NCI-H2107 treated with DMSO at 0.1 percent for 48 hours (cell line): Measurements from ENCODE around the gene SLC9C1.

ENCODE experiments used
- DNase-seq: peaks from one replicate; lab custom pipeline; 2025; ENCODE audit not compliant: unreplicated experiment; lab: John Stamatoyannopoulos, UW

SLC9C1 gene

DNA sequence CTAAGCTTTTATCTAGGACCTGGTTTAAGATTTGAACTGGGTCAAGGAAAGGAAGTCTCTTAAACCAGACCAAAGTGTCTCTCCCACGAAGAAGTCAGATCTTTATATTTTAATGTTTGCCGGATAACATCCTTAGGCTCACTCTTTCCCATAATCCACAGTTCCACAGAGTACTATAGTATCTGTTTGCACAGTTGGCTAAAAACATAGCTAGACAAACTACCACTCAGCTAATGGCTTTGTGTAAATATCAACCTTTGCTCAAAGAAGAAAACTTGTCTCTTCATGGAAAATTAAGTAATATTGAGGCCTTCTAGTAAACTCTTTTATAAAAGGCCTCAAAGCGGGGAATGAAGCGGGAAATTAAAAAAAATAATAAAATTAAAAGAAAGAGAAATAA lies 13.5 kb upstream of the SLC9C1 start:
- DNase-seq = no peak

DNA sequence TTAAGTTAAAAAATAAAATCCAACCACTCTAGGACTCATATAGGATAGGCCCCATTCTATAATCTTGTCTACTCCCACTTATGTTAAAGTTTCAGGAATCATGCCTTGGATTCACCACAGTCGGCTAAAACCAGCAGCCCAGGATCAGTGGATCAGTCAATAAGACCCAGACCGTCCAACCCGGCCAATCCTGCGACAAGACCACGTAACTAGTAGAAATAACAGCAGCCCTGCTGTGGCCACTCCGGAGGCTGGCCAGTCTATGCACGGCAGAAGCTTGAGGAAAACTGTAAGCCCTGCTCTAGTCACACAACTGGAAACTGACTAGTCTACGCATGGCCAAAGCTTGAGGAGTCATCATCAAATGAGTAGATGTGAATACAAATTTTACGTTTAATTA lies 12.8 kb upstream of the SLC9C1 start:
- DNase-seq = no peak

DNA sequence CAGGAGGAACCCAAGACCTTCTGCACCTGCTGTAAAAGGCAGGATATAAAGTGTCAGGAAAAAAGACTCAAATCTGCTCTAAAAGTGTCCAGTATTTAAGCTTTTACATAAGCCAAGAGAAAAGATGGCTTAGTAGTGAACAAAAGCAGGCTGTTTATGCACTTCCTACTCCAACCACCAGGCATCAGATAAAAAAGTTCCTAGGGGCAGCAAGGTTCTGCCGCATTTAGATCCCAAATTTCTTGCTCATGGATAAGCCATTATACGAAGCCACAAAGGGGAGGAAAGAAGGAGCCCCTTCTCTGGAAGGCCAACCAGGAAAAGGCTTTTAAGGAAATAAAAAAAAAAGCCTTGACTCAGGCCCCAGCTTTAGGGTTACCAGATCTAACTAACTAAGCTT lies 10.6 kb upstream of the SLC9C1 start:
- no peak for DNase-seq

DNA sequence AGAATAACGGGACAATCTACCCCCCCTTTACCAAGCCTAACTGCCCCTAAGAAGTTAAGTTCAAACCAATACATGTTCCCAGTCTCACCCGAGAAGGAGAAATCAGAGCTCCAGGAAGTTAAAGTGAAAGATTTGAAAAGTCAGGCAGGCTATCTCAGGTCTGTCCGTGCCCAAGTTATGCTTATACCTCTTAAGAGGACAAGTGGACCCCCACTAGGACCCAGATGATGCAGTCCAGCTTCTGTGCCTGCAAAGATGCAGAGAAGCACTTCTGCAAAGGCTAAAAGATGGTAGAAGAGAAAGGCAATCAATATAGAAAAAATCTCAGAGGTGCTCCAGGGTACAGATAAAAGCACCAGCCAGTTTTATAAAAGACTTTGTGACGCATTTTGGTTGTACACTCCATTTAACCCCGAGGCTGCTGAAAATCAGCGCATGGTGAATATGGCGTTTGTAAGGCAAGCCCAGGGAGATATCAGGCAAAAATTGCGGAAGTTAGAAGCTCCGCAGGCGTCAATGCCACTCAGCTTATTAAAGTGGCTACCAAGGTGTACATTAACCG lies 9.8 kb upstream of the SLC9C1 start:
- no peak for DNase-seq

DNA sequence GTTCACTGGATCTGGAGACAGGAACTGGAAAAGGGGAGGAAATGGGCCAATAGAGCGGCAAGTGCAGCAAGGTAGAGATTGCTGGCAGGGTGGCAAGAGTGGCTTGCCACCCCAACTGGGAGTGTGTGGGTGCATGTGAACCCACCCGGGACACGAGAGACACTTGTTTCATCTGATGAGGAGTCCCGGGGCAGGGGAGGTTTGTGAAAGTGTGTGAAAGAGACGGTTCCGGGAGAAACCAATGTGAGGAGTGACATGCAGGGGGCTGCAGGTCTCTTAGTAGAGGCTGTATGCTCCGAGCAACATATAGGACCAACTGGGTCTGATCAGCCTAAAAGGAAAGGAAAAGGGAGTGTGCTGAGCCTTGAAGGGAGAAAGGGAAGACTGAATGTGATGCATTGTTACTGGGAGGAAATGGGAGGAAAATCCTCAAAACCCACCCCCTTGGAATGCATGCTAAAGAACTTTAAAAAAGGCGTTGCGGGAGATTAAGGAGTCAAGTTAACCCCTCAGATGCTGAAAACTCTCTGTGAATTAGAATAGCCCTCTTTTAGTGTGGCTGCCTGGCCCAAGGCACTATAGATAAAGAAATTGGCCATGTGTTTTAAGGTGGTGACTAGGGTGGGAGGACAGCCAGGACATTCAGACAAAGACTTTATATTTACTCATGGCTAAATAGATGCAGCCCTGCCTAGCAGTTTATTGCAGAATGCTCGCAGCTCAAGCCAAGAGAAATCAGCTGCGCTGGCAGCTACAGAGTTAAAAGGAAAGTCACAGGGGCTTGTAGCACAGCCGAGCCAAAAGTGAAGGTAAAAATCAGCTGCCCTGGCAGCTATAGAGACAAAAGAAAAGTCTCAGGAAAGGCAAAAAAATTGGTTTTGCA lies 9.1 kb upstream of the SLC9C1 start:
- DNase-seq = no peak

DNA sequence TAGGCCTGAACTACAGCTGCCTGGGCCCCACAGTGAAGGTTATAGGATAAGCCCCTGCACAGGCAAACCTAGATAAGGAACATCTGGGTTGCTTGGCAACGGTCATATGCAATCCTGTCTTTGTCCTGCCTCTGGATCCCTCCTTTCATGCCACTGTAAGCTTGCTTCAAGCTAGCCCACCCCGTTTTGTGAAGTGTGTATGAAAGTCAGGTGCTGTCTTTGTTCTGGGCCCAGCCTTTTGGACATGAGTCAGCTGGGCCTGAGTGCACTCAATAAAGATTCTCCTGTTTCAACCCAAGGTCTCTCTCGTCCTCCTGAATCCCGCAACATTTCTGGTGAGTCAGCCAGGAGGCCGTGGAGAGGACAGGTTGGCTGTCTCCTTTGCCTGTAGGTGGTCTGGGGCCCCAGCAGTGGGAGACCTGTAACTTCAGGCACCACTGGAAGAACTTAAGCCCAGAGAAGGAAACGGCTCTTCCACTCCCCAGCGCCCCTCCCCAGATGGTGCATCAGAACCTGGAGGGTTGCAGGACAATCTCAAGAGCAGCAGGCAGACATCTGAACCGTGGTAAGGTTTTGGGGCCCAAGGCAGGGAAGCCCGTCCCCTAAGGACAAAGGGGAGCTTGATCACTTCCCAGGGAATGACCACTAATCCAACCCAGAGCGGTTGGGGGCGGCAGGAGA lies 8.3 kb upstream of the SLC9C1 start:
- no peak for DNase-seq

DNA sequence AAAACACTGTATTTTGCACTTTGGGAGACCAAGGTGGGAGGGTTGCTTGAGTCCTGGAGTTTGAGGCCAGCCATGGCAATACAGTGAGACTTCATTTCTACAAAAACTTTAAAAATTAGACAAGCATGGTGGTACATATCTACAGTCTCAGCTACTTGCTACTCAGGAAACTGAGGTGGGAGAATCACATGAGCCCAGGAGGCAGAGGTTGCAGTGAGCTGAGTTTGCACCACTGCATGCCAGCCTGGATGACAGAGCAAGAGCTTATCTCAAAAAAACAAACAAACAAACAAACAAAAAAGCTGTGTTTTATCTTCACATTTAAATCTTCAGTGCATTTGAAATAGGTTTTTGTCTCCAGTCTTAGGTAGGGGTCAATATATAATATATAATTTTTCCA lies 4.8 kb upstream of the SLC9C1 start:
- DNase-seq = no peak

DNA sequence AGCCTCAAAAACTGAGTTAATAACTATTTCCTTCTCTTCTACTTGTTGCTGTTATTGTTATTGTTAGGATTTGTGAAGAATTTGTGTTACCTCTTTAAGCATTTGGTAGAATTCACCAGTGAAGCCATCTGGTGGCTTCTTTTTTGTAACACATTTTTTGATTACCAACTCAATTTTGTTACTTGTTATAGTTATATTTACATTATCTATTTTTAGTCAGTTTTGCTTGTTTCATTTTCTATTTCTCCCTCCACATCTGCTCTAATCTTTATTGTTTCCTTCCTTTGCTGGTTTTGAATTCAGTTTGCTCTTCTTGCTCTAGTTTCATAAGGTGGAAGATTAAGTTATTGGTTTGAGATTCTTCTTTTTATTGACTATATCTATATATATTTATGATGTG lies 3.7 kb upstream of the SLC9C1 start:
- DNase-seq = no peak

DNA sequence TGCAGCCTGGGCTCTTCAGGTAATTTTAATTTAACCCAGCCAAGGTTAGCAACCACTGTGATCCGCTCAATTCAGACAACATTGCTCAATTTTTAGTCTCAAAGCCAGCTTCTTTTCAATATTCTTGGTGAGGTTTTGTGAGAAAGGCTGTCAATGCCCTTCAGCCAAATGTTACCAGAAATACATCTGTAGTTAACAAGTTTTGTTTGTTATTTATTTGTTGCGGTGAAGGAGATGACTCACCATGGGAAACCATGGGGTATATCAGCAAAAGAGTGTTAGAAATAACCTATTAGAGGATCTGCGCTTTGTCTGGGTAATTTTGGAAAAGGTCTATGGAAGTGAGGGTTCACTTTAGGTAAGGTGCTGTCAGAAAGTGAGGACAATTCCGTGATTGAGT lies 5.0 kb downstream of the SLC9C1 start:
- no peak for DNase-seq

DNA sequence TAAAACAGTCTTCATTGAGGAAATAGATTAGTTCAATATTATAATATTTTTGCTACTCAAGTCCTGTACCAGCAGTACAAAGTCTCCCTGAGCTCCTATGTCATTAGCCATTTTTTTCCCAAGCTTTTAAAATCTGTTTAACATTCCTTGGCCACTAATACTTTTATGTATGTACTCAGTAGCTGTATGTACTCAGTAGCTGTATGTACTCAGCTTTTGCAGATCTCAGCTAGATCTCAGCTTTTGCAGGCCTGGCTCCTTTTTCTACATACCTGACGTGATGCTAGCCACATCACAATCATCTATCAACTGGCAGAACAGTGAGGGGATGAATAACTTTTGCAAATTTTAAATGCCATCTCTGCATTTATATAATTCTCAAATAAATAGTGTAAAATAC lies 13.8 kb downstream of the SLC9C1 start:
- no peak for DNase-seq

DNA sequence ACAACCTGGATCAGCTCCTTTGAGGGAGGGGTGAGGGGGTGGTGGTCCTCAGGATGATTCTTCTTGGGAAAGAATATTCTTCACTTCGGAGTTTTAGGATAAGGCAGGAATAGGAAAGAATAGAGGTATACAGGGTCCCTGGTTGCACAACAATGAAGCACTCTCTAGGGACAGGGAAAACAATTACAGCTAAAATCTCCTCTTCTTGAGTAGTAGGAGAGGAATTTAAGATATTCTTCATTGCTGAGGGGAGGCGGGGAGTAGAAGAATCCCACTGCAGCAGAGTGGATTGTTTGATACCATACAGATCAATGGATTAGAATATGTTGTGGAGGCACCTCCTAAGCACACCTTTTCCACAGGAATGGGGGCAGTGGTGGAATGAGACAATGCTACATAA lies 20.5 kb downstream of the SLC9C1 start:
- no peak for DNase-seq

DNA sequence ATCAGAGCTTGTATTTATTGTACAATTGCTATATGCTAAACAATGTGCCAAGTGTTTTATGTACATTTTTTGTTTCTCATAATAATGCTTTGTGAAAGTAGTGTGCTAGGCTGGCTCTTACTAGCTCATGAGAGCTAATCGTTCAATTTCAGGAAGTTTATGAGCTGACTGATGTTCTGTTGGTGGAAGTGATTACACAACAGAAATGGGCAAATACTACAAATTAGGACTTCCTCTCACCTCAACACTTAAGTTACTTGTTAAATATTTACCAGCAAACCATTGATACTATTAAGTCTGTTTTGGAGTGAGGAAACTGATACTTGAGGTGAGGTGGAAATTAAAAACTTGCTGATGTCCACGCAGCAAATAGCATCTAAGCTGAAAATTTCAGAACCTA lies 32.3 kb downstream of the SLC9C1 start:
- DNase-seq = no peak

DNA sequence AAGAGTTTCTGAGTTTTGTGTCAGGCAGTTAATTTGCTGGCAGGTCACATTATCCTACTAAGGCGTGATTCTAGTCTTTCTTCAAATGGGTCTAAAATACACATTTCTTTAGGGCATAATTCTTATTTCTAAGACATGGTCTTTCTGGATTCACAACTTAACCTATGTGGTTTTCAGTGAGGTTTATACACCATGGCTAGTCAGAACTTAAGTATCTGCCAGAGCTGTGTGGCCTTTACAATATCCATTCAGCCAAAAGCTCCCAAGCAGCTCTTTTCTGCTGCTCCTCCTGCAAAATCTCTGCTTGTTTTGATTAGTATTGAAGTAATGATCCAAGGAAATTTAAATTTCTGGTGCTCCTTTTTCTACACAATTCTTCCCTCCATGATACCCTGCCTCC lies 33.5 kb downstream of the SLC9C1 start:
- DNase-seq = no peak

DNA sequence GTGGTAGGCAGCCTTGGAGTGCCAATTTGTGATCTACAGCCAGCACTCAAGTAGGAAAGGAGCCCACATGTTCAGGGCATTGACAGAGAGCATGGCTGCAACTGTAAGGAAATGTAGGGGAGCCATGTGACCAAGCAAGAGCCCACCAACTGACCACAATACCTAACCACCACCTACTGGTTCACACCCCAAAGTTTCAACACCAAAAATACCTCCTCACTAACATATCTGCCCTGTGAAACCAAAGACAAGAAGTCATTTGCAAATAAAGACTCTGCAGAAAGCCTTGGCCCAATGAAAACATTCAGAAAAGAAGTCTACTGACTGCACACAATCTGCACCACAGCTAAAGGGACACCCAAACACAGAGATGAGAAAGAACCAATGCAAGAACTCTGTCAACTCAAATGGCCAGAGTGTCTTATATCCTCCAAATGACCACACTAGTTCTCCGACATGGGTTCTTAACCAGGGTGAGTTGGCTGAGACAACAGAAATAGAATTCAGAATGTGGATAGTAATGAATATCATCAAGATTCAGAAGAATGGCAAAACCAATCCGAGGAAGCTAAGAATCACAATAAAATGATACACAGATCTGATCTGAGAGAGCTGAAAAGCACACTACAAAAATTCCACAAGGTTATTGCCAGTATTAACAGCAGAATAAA lies 40.6 kb downstream of the SLC9C1 start:
- no peak for DNase-seq

DNA sequence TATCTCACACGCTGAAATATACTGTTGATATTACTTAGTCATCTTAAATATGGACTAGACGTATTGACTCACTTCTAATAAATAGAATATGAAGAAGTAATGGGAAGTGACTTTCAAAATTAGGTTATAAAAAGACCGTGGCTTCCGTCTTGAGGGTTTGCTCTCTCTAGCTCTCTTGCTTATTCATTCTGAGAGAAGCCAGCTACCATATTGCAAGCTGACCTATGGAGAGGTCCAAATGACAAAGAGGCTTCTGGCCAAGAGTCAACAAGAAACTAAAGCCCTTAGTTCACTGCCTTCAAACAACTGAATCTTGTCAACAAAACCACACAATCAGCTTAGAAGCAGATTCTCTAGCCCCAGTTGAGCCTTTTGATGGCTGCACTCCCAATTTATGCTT lies 46.1 kb downstream of the SLC9C1 start:
- DNase-seq = no peak

DNA sequence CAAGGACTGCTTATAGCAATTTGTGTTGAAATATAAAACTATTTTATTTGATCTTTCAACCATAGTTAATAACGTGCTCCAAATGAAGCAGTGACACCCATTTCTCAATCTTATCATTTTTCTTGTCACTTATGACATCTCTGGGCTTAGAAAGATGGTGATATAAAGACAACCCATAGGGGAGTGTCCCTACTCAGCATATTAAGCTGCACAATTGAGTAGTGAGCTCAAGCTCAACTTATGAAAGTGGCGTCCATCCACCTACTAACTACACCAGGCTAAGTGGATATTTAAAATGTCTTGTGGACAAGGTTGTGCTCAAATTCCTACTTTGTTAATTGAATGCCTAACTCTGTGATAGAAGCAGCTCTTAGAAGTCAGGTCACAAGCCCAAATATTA lies 46.7 kb downstream of the SLC9C1 start:
- no peak for DNase-seq

DNA sequence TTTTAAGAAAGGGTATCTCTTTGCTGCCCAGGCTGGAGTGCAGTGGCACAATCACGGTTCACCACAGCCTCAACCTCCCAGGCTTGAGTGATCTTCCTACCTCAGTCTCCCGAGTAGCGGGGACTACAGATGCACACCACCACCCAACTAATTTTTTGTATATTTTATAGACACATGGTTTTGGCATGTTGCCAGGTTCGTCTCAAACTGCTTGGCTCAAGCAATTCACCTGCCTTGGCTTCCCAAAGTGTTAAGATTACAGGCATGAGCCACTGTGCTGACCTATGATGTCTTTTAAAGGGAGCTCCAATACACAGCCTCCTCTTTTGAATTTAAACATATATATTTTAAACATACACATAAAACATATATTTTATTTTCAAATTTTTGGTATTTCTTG lies 60.9 kb downstream of the SLC9C1 start:
- no peak for DNase-seq

DNA sequence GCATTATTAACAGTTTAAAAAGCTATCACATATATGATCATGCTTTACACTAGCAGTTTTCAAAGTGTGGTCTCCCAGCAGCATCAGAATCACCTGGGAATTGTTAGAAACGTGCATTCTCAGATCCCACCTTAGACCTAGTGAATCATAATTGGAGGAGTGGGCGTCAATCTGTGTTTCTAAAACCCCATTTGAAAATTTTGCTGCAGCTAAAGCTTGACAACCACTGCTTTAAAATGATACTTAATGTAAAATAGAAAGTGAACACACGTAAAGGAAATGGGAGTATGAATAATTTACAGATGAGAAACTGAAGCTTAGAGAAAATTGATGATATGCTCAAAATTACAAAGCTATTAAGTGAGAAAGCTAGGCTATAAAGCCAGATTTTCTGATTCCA lies 62.3 kb downstream of the SLC9C1 start:
- no peak for DNase-seq

DNA sequence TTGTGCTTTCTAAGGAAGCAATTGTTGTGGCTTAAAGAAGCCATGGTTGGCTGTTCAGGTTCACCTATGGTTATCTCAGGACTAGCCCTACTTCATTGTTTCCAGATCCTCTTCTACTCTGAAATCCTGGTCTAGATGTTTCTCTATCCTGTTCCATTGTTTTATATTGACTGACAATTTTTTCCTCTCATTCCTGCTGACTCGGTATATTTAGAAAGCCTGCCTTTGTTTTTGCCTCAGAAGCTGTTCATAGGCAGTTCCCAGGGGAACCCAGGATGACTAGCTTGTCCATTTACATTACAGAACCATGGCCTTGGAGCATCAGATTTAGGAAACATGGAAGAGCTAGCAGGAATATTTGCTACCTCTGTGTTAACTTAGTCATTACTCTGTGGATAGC lies 64.0 kb downstream of the SLC9C1 start:
- no peak for DNase-seq

DNA sequence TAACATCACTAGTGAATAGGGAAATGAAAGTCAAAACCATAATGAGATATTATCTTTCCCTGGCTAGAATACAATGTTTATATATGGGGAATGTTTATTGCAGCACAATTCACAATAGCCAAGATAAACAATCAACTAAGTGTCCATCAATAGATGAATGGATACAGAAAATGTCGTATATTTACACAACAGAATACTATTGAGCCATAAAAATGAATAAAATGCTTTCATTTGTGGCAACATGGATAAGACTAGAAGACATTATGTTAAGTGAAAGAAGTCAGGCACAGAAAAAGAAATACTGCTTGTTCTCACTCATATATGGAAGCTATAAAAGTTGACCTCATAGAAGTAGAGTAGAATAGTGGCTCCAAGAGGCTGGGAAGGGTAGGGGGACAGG lies 65.2 kb downstream of the SLC9C1 start:
- no peak for DNase-seq

DNA sequence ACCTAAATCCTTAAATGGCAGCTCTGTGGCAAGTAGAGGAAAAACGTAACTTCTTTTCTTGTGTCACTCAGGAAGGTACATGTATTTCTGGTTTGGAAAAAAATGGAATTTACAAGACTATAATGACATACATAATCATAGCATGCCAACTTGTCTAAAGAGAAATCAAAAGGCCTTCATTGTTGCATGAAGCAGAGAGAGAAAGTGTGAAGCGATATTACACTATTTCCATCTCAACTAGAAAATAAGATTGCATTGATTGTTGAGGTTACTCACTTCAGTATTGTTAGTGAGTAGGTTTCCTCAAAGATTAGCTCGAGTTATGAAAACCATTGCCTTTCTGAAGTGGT lies 93.7 kb downstream of the SLC9C1 start:
- no peak for DNase-seq
